Keratinocyte (primary cell): ENCODE measurements around the gene SCEL. TPM values are rescaled to one million over a fixed set of nuclear protein-coding genes. Genes with fewer than 3 reads are reported as not detected.
A peak's percentile ranks its signal among the peaks of the same experiment; 100 is the strongest.

Experiments
- DNase-seq: peaks from one replicate; pipeline ENCODE4 v3.0.0-alpha.2; 2011; ENCODE audit warnings: low read depth, missing footprints, low spot score
- FAIRE-seq: peaks from 2 replicates; lab custom pipeline; 2011; peaks lifted over from hg19 to GRCh38; lab: Jason Lieb, UNC
- H2AFZ ChIP-seq: 2 replicates; pipeline ENCODE4 v1.6.0; 2012; ENCODE audit warnings: low read length, control low read depth, inconsistent platforms; ENCODE audit not compliant: control insufficient read depth
- H3K27ac ChIP-seq: 2 replicates; pipeline ENCODE4 v1.5.1; 2011; ENCODE audit warnings: low read length; ENCODE audit not compliant: control insufficient read depth, insufficient read depth
- H3K27me3 ChIP-seq: 3 replicates; pipeline ENCODE4 v1.6.0; 2011; ENCODE audit warnings: low read length; ENCODE audit not compliant: control insufficient read depth, insufficient read depth; ENCODE audit errors: extremely low read depth
- H3K36me3 ChIP-seq, 2 experiments: 2 replicates in 1 of 2; 3 replicates in 1 of 2; pipeline ENCODE4 v1.5.1; 2011; ENCODE audit warnings: low read length in 2 of 2, mild to moderate bottlenecking in 1 of 2; ENCODE audit not compliant: control insufficient read depth in 2 of 2, insufficient read depth in 2 of 2; ENCODE audit errors: extremely low read depth in 1 of 2
- H3K4me1 ChIP-seq: 3 replicates; pipeline ENCODE4 v1.5.1; 2011; ENCODE audit warnings: low read length; ENCODE audit not compliant: control insufficient read depth, insufficient read depth; ENCODE audit errors: extremely low read depth
- H3K4me2 ChIP-seq: 3 replicates; pipeline ENCODE4 v1.6.0; 2011; ENCODE audit warnings: low read depth, low read length; ENCODE audit not compliant: control insufficient read depth, insufficient read depth; ENCODE audit errors: extremely low read depth
- H3K4me3 ChIP-seq, 3 experiments: fragments of 200-600 bp in 1 of 3; sonication (generic) in 1 of 3; 2 replicates in 2 of 3; 3 replicates in 1 of 3; pipeline ENCODE4 v1.5.1; 2011 to 2016; ENCODE audit warnings: low read length in 3 of 3, mild to moderate bottlenecking in 3 of 3, control low read depth in 2 of 3, inconsistent platforms in 1 of 3, low read depth in 1 of 3, mixed read lengths in 1 of 3, mixed run types in 1 of 3, moderate library complexity in 1 of 3; ENCODE audit not compliant: control insufficient read depth in 2 of 3, insufficient read depth in 2 of 3; ENCODE audit errors: extremely low read depth in 1 of 3
- H3K79me2 ChIP-seq: 2 replicates; pipeline ENCODE4 v1.6.0; 2012; ENCODE audit warnings: low read length; ENCODE audit not compliant: control insufficient read depth, insufficient read depth
- H3K9ac ChIP-seq: 3 replicates; pipeline ENCODE4 v1.6.0; 2011; ENCODE audit warnings: low read length; ENCODE audit not compliant: control insufficient read depth, insufficient read depth; ENCODE audit errors: extremely low read depth
- H3K9me1 ChIP-seq: 3 replicates; pipeline ENCODE4 v1.6.0; 2011; ENCODE audit warnings: low read length; ENCODE audit not compliant: control insufficient read depth, insufficient read depth; ENCODE audit errors: extremely low read depth
- H3K9me3 ChIP-seq: 2 replicates; pipeline ENCODE4 v1.5.1; 2012; ENCODE audit warnings: low read depth, low read length; ENCODE audit not compliant: control insufficient read depth
- H4K20me1 ChIP-seq: 3 replicates; pipeline ENCODE4 v1.6.0; 2011; ENCODE audit warnings: low read length; ENCODE audit not compliant: control insufficient read depth, insufficient read depth; ENCODE audit errors: extremely low read depth
- CTCF ChIP-seq, 3 experiments: IDR thresholded peaks in 1 of 3; conservative IDR thresholded peaks in 1 of 3; optimal IDR thresholded peaks in 1 of 3; 2 replicates in 2 of 3; 3 replicates in 1 of 3; pipeline versions ENCODE3 to v1.5.1; 2011; ENCODE audit warnings: low read length in 3 of 3, mild to moderate bottlenecking in 3 of 3, moderate library complexity in 2 of 3, control low read depth in 1 of 3, inconsistent platforms in 1 of 3; ENCODE audit not compliant: insufficient read depth in 2 of 3; ENCODE audit errors: extremely low read depth in 1 of 3
- EZH2 ChIP-seq: IDR thresholded peaks from one replicate; pipeline ENCODE4 v1.6.1; 2012; ENCODE audit warnings: inconsistent platforms, mild to moderate bottlenecking, low read length, moderate library complexity
- dilution Hi-C: fragments of 300-500 bp; cut with MboI; formaldehyde crosslinking; loops from one replicate; pipeline ENCODE4 v1.7.0; 2020; ENCODE audit warnings: low sequenced_read_pairs; ENCODE audit not compliant: extremely low pct_ligation_motif_present
- polyA plus RNA-seq, 5 experiments: library from polyadenylated mRNA; depleted of rRNA in 3 of 5; stranded (reverse) in 3 of 5; stranded (forward) in 1 of 5; unstranded in 1 of 5; fragments of >200 nt; gene quantifications; 1 replicate in 1 of 5; 2 replicates in 3 of 5; 3 replicates in 1 of 5; pipeline versions ENCODE4 v1.2.1 to v1.2.3, GENCODE V29; 2011 to 2012; ENCODE audit warnings: missing spikeins in 2 of 5, low read depth in 1 of 5, low replicate concordance in 1 of 5

SCEL gene
- polyA plus RNA-seq, 1 donor (not counting 4 experiments of a cell fraction or from before 2014, with no cell fraction given): 30.5 TPM

GRCh38 chr13:77519808-77520207, 15.7 kb upstream of the SCEL start:
- no peaks in the 10 kb centered on the region for H3K36me3 ChIP-seq
- H3K4me2 ChIP-seq: peak overlapping the region; percentile 9
- FAIRE-seq: peak; percentile 80
- no peaks in the 10 kb centered on the region for H3K27me3 ChIP-seq
- no peaks in the 10 kb centered on the region for H3K9me1 ChIP-seq
- no peaks in the 10 kb centered on the region for H3K79me2 ChIP-seq
- no peak overlapping the region for H3K4me3 ChIP-seq
- H3K9ac ChIP-seq: no peak overlapping the region
- TF ChIP-seq EZH2: no peak
- TF ChIP-seq CTCF (optimal IDR thresholded peaks at IDR 0.05 in 1 of 3, IDR thresholded peaks at IDR 0.05 in 1 of 3, conservative IDR thresholded peaks at IDR 0.05 in 1 of 3; ENCODE audit: extremely low read depth in 1 of 3, insufficient read depth in 2 of 3, low read length in 3 of 3): no peak
- H4K20me1 ChIP-seq: no peaks in the 10 kb centered on the region
- H3K9me3 ChIP-seq: no peaks in the 10 kb centered on the region
- no peak overlapping the region for H2AFZ ChIP-seq
- H3K4me1 ChIP-seq: peaks cover 59% of the 10 kb centered on the region
- dilution Hi-C loops: no loop called here
- H3K27ac ChIP-seq: no peak overlapping the region
- DNase-seq: no peak

- Histone ChIP-seq H3K27ac (peak overlapping the region; percentile 63), H3K79me2 (no peaks in the 10 kb centered on the region), H3K9me3 (no peaks in the 10 kb centered on the region), H2AFZ (no peak overlapping the region), H3K4me2 (peak overlapping the region; percentile 76), H4K20me1 (no peaks in the 10 kb centered on the region), H3K9me1 (no peaks in the 10 kb centered on the region), H3K4me1 (peaks cover 52% of the 10 kb centered on the region), H3K9ac (no peak overlapping the region), H3K27me3 (no peaks in the 10 kb centered on the region), H3K4me3 (peak overlapping the region in 2 of 3 experiments; percentile 2 to 19), H3K36me3 (no peaks in the 10 kb centered on the region)
- DNase-seq (no peak), FAIRE-seq (peak; percentile 94)
- dilution Hi-C loops: no loop called here
- TF ChIP-seq CTCF (optimal IDR thresholded peaks at IDR 0.05 in 1 of 3, IDR thresholded peaks at IDR 0.05 in 1 of 3, conservative IDR thresholded peaks at IDR 0.05 in 1 of 3; ENCODE audit: extremely low read depth in 1 of 3, insufficient read depth in 2 of 3, low read length in 3 of 3) (no peak), EZH2 (no peak)
These were observed 14.3 kb upstream of the SCEL start for GRCh38 chr13:77521194-77521593.
